HG03432 (cell line): ENCODE results near the gene CCDC68.

ENCODE experiments used
- ATAC-seq: cut with Tn5 transposase; IDR thresholded peaks from one replicate; pipeline ENCODE4 v1.9.1; 2021; ENCODE audit warnings: mild to moderate bottlenecking, moderate library complexity; ENCODE audit not compliant: unreplicated experiment

The CCDC68 gene

GRCh38 chr18:54923339-54923956 is 35.8 kb downstream of the CCDC68 start:
- no peak for ATAC-seq

GRCh38 chr18:54919412-54919811 is 39.8 kb downstream of the CCDC68 start:
- ATAC-seq: no peak

GRCh38 chr18:54918060-54918459 is 41.2 kb downstream of the CCDC68 start:
- ATAC-seq: no peak

GRCh38 chr18:54916507-54916906 is 42.8 kb downstream of the CCDC68 start:
- ATAC-seq: no peak

- ATAC-seq: no peak
These were observed 44.4 kb downstream of the CCDC68 start for GRCh38 chr18:54914816-54915215.

GRCh38 chr18:54911551-54911950 is 47.7 kb downstream of the CCDC68 start:
- ATAC-seq: no peak

- ATAC-seq: no peak
These were observed 48.9 kb downstream of the CCDC68 start for GRCh38 chr18:54910161-54910919.

- no peak for ATAC-seq
These were observed 49.7 kb downstream of the CCDC68 start for GRCh38 chr18:54909538-54909937.

GRCh38 chr18:54906331-54907185 is 52.7 kb downstream of the CCDC68 start:
- no peak for ATAC-seq

- no peak for ATAC-seq
These were observed 53.6 kb downstream of the CCDC68 start for GRCh38 chr18:54905629-54906028.

GRCh38 chr18:54904581-54904980 is 54.7 kb downstream of the CCDC68 start:
- ATAC-seq: no peak

- ATAC-seq: no peak
These were observed 59.0 kb downstream of the CCDC68 start for GRCh38 chr18:54900290-54900689.

GRCh38 chr18:54899500-54899899 is 59.8 kb downstream of the CCDC68 start:
- no peak for ATAC-seq

- ATAC-seq: no peak
These were observed 70.3 kb downstream of the CCDC68 start for GRCh38 chr18:54888933-54889332.

- no peak for ATAC-seq
These were observed 70.9 kb downstream of the CCDC68 start for GRCh38 chr18:54888378-54888777.

GRCh38 chr18:54883816-54884604 is 75.3 kb downstream of the CCDC68 start:
- ATAC-seq: no peak

- no peak for ATAC-seq
These were observed 76.9 kb downstream of the CCDC68 start for GRCh38 chr18:54882318-54882717.

GRCh38 chr18:54881229-54881768 is 78.0 kb downstream of the CCDC68 start:
- ATAC-seq: no peak

- no peak for ATAC-seq
These were observed 78.7 kb downstream of the CCDC68 start for GRCh38 chr18:54880395-54881105.

- ATAC-seq: no peak
These were observed 79.6 kb downstream of the CCDC68 start for GRCh38 chr18:54879691-54880090.
